IMR-90 (cell line): ENCODE measurements around the gene IL12A. TPM values are rescaled to one million over a fixed set of nuclear protein-coding genes. Genes with fewer than 3 reads are reported as not detected.

Experiments
- ATAC-seq: fragments of 200-7000 bp; cut with Tn5 transposase; 2 replicates; pipeline ENCODE4 v1.9.1; 2020; ENCODE audit warnings: low read depth, mild to moderate bottlenecking, moderate library complexity
- BruUV-seq: library from RNA; stranded (reverse); fragments of 400-500 nt; replicated peaks from 2 replicates; lab custom pipeline; 2021; lab: Mats Ljungman, UMichigan
- CTCF ChIA-PET: fragments of 300-600 bp; formaldehyde crosslinking; extraction: SDS; loops from one replicate; lab custom pipeline; 2021; ENCODE audit warnings: antibody characterized with exemption; lab: Yijun Ruan, JAX
- POLR2A ChIA-PET: fragments of 300-600 bp; sonication (Branson Sonifier 250); formaldehyde crosslinking; loops from one replicate; lab custom pipeline; 2022; ENCODE audit warnings: antibody characterized with exemption; ENCODE audit not compliant: unreplicated experiment; lab: Charles Lee
- DNase-seq: peaks from one replicate; pipeline ENCODE4 v3.0.0; 2013
- H2AFZ ChIP-seq: replicated peaks from 2 replicates; pipeline ENCODE3; 2013; ENCODE audit warnings: low read length, mild to moderate bottlenecking; ENCODE audit not compliant: poor library complexity
- H2AK5ac ChIP-seq: 2 replicates; pipeline ENCODE4 v1.6.1; 2013; ENCODE audit warnings: low read depth, low read length, inconsistent platforms
- H2AK9ac ChIP-seq: replicated peaks from 2 replicates; pipeline ENCODE3; 2013; ENCODE audit warnings: mild to moderate bottlenecking, low read depth, low read length, moderate library complexity; ENCODE audit not compliant: poor library complexity
- H2BK120ac ChIP-seq: 2 replicates; pipeline ENCODE4 v1.6.1; 2013; ENCODE audit warnings: low read depth, low read length, inconsistent platforms
- H2BK15ac ChIP-seq: 3 replicates; pipeline ENCODE4 v1.6.1; 2013; ENCODE audit warnings: low read depth, low read length, inconsistent platforms
- H2BK20ac ChIP-seq: 2 replicates; pipeline ENCODE4 v1.6.1; 2013; ENCODE audit warnings: low read depth, mild to moderate bottlenecking, inconsistent platforms, low read length, moderate library complexity
- H2BK5ac ChIP-seq: 2 replicates; pipeline ENCODE4 v1.6.1; 2013; ENCODE audit warnings: mild to moderate bottlenecking, low read depth, low read length, inconsistent platforms; ENCODE audit not compliant: poor library complexity, severe bottlenecking
- H3K14ac ChIP-seq: replicated peaks from 2 replicates; pipeline ENCODE4 v1.6.1; 2013; ENCODE audit warnings: low read depth, low read length, inconsistent platforms
- H3K18ac ChIP-seq: 2 replicates; pipeline ENCODE4 v1.6.1; 2013; ENCODE audit warnings: low read depth, low read length, control low read depth
- H3K23ac ChIP-seq: 2 replicates; pipeline ENCODE4 v1.6.1; 2013; ENCODE audit warnings: low read depth, low read length, inconsistent platforms
- H3K27ac ChIP-seq: 2 replicates; pipeline ENCODE4 v1.5.1; 2013; ENCODE audit warnings: mild to moderate bottlenecking, control low read depth, low read length; ENCODE audit not compliant: insufficient read depth
- H3K27me3 ChIP-seq: 2 replicates; pipeline ENCODE4 v1.6.1; 2013; ENCODE audit warnings: low read length; ENCODE audit not compliant: control insufficient read depth, insufficient read depth
- H3K36me3 ChIP-seq: 2 replicates; pipeline ENCODE4 v1.6.1; 2013; ENCODE audit warnings: low read length, mixed read lengths; ENCODE audit not compliant: control insufficient read depth, insufficient read depth
- H3K4ac ChIP-seq: 2 replicates; pipeline ENCODE4 v1.6.1; 2013; ENCODE audit warnings: low read depth, low read length, inconsistent platforms
- H3K4me1 ChIP-seq: 2 replicates; pipeline ENCODE4 v1.6.1; 2013; ENCODE audit warnings: low read length, mixed read lengths; ENCODE audit not compliant: control insufficient read depth, insufficient read depth
- H3K4me2 ChIP-seq: 2 replicates; pipeline ENCODE4 v1.6.1; 2013; ENCODE audit warnings: low read depth, mild to moderate bottlenecking, control low read depth, low read length, moderate library complexity
- H3K4me3 ChIP-seq: 2 replicates; pipeline ENCODE4 v1.5.1; 2013; ENCODE audit warnings: low read depth, mild to moderate bottlenecking, control low read depth, low read length, moderate library complexity; ENCODE audit not compliant: insufficient read depth
- H3K56ac ChIP-seq: 2 replicates; pipeline ENCODE4 v1.6.1; 2013; ENCODE audit warnings: low read length, inconsistent platforms; ENCODE audit not compliant: insufficient read depth; ENCODE audit errors: extremely low read depth
- H3K79me1 ChIP-seq, 2 experiments: 2 replicates each; pipeline ENCODE4 v1.6.1; 2013; ENCODE audit warnings: low read length in 2 of 2, inconsistent platforms in 1 of 2, low read depth in 1 of 2
- H3K9ac ChIP-seq: 2 replicates; pipeline ENCODE4 v1.6.1; 2013; ENCODE audit warnings: low read depth, low read length, control low read depth
- H3K9me1 ChIP-seq: 2 replicates; pipeline ENCODE4 v1.6.1; 2013; ENCODE audit warnings: low read length, inconsistent platforms; ENCODE audit not compliant: insufficient read depth
- H3K9me3 ChIP-seq: 2 replicates; pipeline ENCODE4 v1.6.1; 2013; ENCODE audit warnings: low read length; ENCODE audit not compliant: control insufficient read depth, insufficient read depth
- H4K20me1 ChIP-seq: 2 replicates; pipeline ENCODE4 v1.6.1; 2013; ENCODE audit warnings: low read length, inconsistent platforms; ENCODE audit not compliant: insufficient read depth
- H4K5ac ChIP-seq: 2 replicates; pipeline ENCODE4 v1.6.1; 2013; ENCODE audit warnings: mild to moderate bottlenecking, low read depth, low read length, control low read depth
- H4K8ac ChIP-seq, 2 experiments: 2 replicates each; pipeline ENCODE4 v1.6.1; 2013; ENCODE audit warnings: low read depth in 2 of 2, low read length in 2 of 2, control low read depth in 1 of 2, inconsistent platforms in 1 of 2
- H4K91ac ChIP-seq: 2 replicates; pipeline ENCODE4 v1.6.1; 2013; ENCODE audit warnings: low read depth, low read length, inconsistent platforms; ENCODE audit not compliant: insufficient read depth
- POLR2A ChIP-seq: IDR thresholded peaks from 2 replicates; pipeline ENCODE4 v1.6.1; 2012; ENCODE audit warnings: mild to moderate bottlenecking, low read depth, low read length
- WGBS, 2 experiments: methylation state at CpG; one replicate each; pipeline versions ENCODE4 v1.1.5 to v1.1.7; 2013; ENCODE audit warnings: missing lambda C conversion rate in 2 of 2; ENCODE audit not compliant: insufficient read length in 1 of 2; ENCODE audit errors: extremely low coverage in 2 of 2; 5-methylcytosine and 5-hydroxymethylcytosine counted together
- dilution Hi-C: fragments of 300-500 bp; cut with HindIII; formaldehyde crosslinking; loops from one replicate; pipeline ENCODE4 v1.14.3; 2018; ENCODE audit warnings: low sequenced_read_pairs; ENCODE audit not compliant: unreplicated experiment
- in situ Hi-C: fragments of 300-500 bp; cut with MboI; formaldehyde crosslinking; loops from 3 replicates; pipeline ENCODE4 v1.14.3; 2019; ENCODE audit warnings: low sequenced_read_pairs, inconsistent platforms, mixed read lengths
- intact Hi-C: fragments of 100-400 bp; cut with micrococcal nuclease; formaldehyde crosslinking; loops from 2 replicates; pipeline ENCODE4 v1.10.0; 2022
- polyA plus RNA-seq, 3 experiments: library from polyadenylated mRNA; depleted of rRNA; stranded (reverse); fragments of >200 nt; gene quantifications; 2 replicates each; pipeline ENCODE4 v1.2.3, GENCODE V29; 2012; ENCODE audit warnings: low replicate concordance in 1 of 3
- total RNA-seq: library from RNA; depleted of rRNA; stranded (reverse); fragments of >200 nt; gene quantifications from 2 replicates; pipeline ENCODE4 v1.2.3, GENCODE V29; 2012

IL12A gene
- total and polyA plus RNA-seq, 2 of the 4 experiments (the other 2 are of a cell fraction) = 0.90 to 2.9 TPM

GRCh38 chr3:159950156-159950898 lies 38.3 kb upstream of the IL12A start:
- Histone ChIP-seq H2BK5ac (no peak overlapping the region), H3K9me3 (no peaks in the 10 kb centered on the region), H2BK15ac (0 out of 3 replicates have a peak overlapping the region, but pooled peaks have one; percentile 14), H3K9ac (no peak overlapping the region), H3K9me1 (no peaks in the 10 kb centered on the region; the same call in 1 of the 2 replicates), H4K91ac (no peak overlapping the region), H3K79me1 (no peaks in the 10 kb centered on the region), H4K5ac (no peak overlapping the region), H2AFZ (no peak overlapping the region), H3K14ac (peak overlapping the region; percentile 2; the same call in 1 of the 2 replicates), H3K56ac (no peak overlapping the region), H3K4me2 (no peak overlapping the region), H3K23ac (no peak overlapping the region), H3K27me3 (no peaks in the 10 kb centered on the region), H3K4me1 (peaks cover 5% of the 10 kb centered on the region), H2AK5ac (peak overlapping the region; percentile 58), H3K4me3 (no peak overlapping the region), H3K36me3 (no peaks in the 10 kb centered on the region), H3K27ac (no peak overlapping the region), H3K18ac (no peak overlapping the region), H2BK120ac (peak overlapping the region; percentile 16; the same call in 1 of the 2 replicates), H4K20me1 (no peaks in the 10 kb centered on the region), H2AK9ac (peak overlapping the region; percentile 33), H3K4ac (no peak overlapping the region; the same call in 1 of the 2 replicates), H4K8ac (no peak overlapping the region), H2BK20ac (no peak overlapping the region)
- no peak for TF ChIP-seq POLR2A
- DNase-seq (no peak), ATAC-seq (no peak)
- ChIA-PET CTCF (no interaction called here), POLR2A (interaction anchor here (0.5 kb wide), 1 partner anchor 1194 kb away, joined by 3 read pairs; no protein-coding TSS in a partner anchor)
- intact Hi-C loops = no loop called here
- WGBS, 2 experiments = no CpG with 5 or more reads among the region's 3 CpGs
- BruUV-seq = no TSS peak
- in situ Hi-C loops = no loop called here
- dilution Hi-C loops = no loop called here
